ENCODE measurements around the gene PGAP2. TPM values are rescaled to one million over a fixed set of nuclear protein-coding genes. Genes with fewer than 3 reads are reported as not detected.
A peak's percentile ranks its signal among the peaks of the same experiment; 100 is the strongest.

The PGAP2 gene
- total RNA-seq, 4 donors from 2014 or later, result 55.4 to 81.2 (median 66.7) TPM

DNA sequence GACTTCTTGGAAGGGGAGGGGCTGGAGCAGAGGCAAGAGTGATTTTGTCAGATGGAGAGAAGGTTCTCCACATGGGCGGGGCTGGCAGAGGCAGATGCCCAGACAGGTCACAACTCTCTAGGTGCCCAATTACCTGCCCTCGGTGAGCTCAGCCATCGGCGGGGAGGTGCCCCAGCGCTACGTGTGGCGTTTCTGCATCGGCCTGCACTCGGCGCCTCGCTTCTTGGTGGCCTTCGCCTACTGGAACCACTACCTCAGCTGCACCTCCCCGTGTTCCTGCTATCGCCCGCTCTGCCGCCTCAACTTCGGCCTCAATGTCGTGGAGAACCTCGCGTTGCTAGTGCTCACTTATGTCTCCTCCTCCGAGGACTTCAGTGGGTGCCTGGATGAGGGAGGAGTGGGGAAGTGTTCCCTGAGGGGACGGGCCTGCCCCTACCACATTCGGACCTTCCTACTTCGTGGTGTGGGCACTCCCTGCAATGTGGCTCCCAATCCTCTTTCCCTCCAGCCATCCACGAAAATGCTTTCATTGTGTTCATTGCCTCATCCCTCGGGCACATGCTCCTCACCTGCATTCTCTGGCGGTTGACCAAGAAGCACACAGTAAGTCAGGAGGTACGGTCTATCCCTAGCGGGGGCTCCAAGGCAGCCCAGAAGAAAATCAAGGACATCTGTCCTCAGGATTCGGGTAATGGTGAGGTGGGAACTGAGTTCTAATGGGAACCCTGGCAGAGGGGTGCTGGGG is 15.6 kb downstream of the PGAP2 start:
- 90% methylated on average over 30 of the region's 30 CpGs for WGBS
- no peaks in the 10 kb centered on the region for H3K27me3 ChIP-seq
- no peak for DNase-seq (ENCODE audit: low spot score in 2 of 2)
- H3K4me3 ChIP-seq, result no peak overlapping the region
- H3K36me3 ChIP-seq, result peaks cover 41% of the 10 kb centered on the region
- H3K27ac ChIP-seq, result no peak overlapping the region
- TF ChIP-seq POLR2A (IDR thresholded peaks at IDR 0.05) (no peak), POLR2AphosphoS5 (IDR thresholded peaks at IDR 0.05) (no peak), EP300 (IDR thresholded peaks at IDR 0.05) (no peak)
- TF ChIP-seq, protein P1, sequence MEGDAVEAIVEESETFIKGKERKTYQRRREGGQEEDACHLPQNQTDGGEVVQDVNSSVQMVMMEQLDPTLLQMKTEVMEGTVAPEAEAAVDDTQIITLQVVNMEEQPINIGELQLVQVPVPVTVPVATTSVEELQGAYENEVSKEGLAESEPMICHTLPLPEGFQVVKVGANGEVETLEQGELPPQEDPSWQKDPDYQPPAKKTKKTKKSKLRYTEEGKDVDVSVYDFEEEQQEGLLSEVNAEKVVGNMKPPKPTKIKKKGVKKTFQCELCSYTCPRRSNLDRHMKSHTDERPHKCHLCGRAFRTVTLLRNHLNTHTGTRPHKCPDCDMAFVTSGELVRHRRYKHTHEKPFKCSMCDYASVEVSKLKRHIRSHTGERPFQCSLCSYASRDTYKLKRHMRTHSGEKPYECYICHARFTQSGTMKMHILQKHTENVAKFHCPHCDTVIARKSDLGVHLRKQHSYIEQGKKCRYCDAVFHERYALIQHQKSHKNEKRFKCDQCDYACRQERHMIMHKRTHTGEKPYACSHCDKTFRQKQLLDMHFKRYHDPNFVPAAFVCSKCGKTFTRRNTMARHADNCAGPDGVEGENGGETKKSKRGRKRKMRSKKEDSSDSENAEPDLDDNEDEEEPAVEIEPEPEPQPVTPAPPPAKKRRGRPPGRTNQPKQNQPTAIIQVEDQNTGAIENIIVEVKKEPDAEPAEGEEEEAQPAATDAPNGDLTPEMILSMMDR (IDR thresholded peaks at IDR 0.05), result no peak
- H3K9me3 ChIP-seq, result no peaks in the 10 kb centered on the region
- peaks cover 10% of the 10 kb centered on the region for H3K4me1 ChIP-seq

DNA sequence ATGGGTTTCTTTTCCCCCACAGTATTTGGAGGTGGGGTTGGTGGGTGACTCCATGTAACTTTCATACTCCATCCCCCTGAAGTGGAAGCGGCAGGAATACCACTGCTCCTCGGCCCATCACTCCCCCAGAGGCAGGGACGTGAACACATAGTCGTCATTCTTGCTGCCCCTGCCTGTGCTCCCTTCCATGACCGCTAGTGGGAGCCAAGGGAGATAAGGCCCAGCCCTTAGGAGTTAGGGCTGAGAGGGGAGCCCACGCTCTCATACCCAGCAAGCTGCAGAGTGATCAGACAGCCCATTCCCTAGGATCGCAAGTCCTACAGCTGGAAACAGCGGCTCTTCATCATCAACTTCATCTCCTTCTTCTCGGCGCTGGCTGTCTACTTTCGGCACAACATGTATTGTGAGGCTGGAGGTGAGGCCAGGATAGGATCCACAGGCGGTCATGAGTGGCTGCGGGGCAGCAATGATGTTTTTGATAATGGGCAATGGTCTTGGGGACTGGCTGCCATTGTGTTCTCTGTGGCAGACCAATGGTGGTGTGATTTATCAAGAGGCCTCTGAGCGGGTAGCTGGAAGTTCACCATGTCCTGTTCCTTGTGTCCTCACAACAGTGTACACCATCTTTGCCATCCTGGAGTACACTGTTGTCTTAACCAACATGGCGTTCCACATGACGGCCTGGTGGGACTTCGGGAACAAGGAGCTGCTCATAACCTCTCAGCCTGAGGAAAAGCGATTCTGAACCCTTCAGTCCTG is 16.5 kb downstream of the PGAP2 start:
- no peaks in the 10 kb centered on the region for H3K27me3 ChIP-seq
- H3K9me3 ChIP-seq, result no peaks in the 10 kb centered on the region
- TF ChIP-seq, protein P1 (IDR thresholded peaks at IDR 0.05), result peak; percentile 53 to 59
- no peak for TF ChIP-seq EP300 (IDR thresholded peaks at IDR 0.05)
- H3K27ac ChIP-seq, result no peak overlapping the region
- H3K4me3 ChIP-seq, result no peak overlapping the region
- H3K4me1 ChIP-seq, result peaks cover 10% of the 10 kb centered on the region
- H3K36me3 ChIP-seq, result peaks cover 49% of the 10 kb centered on the region
- WGBS, result 85% methylated on average over 17 of the region's 18 CpGs
- DNase-seq (ENCODE audit: low spot score in 2 of 2), result peak in 1 of 2 donors; percentile 81

DNA sequence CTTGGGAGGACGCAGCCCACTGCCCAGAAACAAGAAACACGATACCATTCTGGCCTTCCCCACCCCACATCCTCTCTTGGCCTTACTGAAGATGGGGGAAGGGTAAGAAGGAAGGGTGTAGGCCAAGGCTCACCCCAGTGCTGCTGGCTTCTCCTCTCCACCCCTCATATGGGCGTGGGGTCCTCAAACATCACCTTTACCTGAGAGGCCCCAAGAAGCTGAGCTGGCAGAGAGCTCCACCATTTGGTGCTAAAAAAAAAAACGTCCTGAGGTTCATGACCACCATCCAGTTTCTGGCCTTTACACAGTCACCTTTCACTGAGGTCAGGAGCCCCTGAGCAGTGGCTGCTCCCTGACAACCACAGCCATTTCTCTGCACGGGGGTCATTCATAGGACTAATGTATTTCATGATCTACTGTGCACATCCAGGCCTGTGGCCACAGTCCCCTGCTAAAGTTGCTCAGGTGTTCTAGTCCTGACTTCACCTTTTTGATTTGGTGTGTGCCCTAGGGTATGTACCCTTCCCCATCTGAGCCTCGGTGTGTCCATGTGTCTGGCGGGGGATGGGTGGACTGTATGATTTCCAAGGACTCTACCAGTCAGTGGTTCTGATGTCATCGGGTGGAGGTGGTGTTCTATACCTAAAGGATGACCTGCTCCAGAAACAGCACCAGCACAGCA is 17.3 kb downstream of the PGAP2 start:
- DNase-seq (ENCODE audit: low spot score in 2 of 2), result no peak
- peaks cover 10% of the 10 kb centered on the region for H3K4me1 ChIP-seq
- TF ChIP-seq POLR2A (IDR thresholded peaks at IDR 0.05) (no peak), POLR2AphosphoS5 (IDR thresholded peaks at IDR 0.05) (no peak), EP300 (IDR thresholded peaks at IDR 0.05) (no peak)
- TF ChIP-seq, protein P1 (IDR thresholded peaks at IDR 0.05), result no peak
- 79% methylated on average over 8 of the region's 8 CpGs for WGBS
- no peak overlapping the region for H3K27ac ChIP-seq
- peaks cover 52% of the 10 kb centered on the region for H3K36me3 ChIP-seq
- H3K27me3 ChIP-seq, result no peaks in the 10 kb centered on the region
- H3K9me3 ChIP-seq, result no peaks in the 10 kb centered on the region
- H3K4me3 ChIP-seq, result no peak overlapping the region

DNA sequence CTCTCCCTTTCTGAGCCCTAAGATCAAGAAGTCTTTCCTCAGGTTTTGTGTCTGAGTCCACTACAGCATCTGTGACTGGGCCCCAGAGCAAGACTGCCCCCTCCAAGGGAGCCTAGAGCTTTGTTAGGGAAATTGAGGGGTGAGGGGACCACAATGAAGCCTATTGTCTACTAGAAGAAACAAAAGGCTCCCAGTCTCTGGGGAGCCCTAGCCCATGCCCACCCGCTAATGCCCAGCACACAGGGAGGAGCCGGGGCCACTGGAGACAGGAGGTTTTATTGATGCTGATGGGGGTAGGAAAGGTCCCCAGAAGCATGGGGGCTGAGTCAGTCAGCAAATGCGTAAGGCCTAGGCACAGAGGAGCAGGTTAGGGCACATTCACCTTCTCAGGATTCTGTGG is 18.4 kb downstream of the PGAP2 start:
- Histone ChIP-seq H3K4me1 (peaks cover 15% of the 10 kb centered on the region), H3K27ac (no peak overlapping the region), H3K27me3 (no peaks in the 10 kb centered on the region), H3K9me3 (no peaks in the 10 kb centered on the region), H3K36me3 (peaks cover 52% of the 10 kb centered on the region), H3K4me3 (no peak overlapping the region)
- DNase-seq (ENCODE audit: low spot score in 2 of 2), result no peak
- WGBS, result 81% methylated on average over 3 of the region's 3 CpGs
- TF ChIP-seq POLR2A (IDR thresholded peaks at IDR 0.05) (no peak), EP300 (IDR thresholded peaks at IDR 0.05) (no peak), POLR2AphosphoS5 (IDR thresholded peaks at IDR 0.05) (no peak)
- TF ChIP-seq, protein P1 (IDR thresholded peaks at IDR 0.05), result no peak

All from suprapubic skin (tissue), 4 donors.